GM21723 (cell line): ENCODE measurements around the gene RAD51B.
"Not testable (repeated sequence)": the region's sequence is repeated elsewhere in the genome, so short reads cannot be mapped to it uniquely, and the experiment has no call there.

ENCODE experiments used
- ATAC-seq: cut with Tn5 transposase; IDR thresholded peaks from one replicate; pipeline ENCODE4 v1.9.1; 2021; ENCODE audit warnings: mild to moderate bottlenecking, moderate library complexity; ENCODE audit not compliant: unreplicated experiment

Gene RAD51B

GRCh38 chr14:68762953-68763764 lies 943.6 kb downstream of the RAD51B start:
- no peak for ATAC-seq

DNA sequence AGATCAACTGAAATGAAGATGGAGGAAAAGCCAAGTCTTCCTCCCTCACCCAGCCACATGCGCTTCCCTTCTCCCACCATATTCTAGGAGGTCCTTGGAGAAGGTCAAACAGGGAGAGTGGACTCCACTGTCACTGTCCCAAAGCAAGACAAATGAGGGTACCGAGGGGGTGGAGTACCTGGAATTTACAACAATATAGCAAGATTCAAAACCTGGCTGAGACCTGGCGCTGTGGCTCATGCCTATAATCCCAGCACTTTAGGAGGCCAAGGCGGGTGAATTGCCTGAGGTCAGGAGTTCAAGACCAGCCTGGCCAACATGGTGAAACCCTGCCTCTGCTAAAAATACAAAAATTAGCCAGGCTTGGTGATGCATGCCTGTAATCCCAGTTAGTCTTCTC lies 944.3 kb downstream of the RAD51B start:
- ATAC-seq = not testable (repeated sequence)

- no peak for ATAC-seq
These were observed 947.0 kb downstream of the RAD51B start for GRCh38 chr14:68766299-68767247.

GRCh38 chr14:68767248-68767645 lies 947.7 kb downstream of the RAD51B start:
- no peak for ATAC-seq

DNA sequence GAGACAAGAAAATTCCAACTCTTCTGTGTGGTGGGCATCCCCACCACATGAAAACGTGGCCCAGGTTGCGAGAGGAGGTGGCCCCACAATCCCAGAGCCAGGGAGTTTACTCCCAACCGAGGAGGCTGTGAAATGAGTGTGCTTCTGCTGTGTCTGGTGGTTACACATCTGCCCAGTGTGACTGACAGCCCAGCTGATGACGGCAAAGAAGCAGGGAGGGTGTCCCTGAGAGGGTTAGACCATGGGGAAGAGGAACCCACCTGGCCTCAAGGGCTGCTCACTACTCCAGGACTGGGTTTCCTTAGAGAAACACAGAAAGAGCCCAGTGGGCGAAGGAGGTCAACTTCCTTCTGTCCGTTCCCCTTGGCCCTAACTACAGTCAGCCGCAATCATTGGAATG lies 948.7 kb downstream of the RAD51B start:
- no peak for ATAC-seq

DNA sequence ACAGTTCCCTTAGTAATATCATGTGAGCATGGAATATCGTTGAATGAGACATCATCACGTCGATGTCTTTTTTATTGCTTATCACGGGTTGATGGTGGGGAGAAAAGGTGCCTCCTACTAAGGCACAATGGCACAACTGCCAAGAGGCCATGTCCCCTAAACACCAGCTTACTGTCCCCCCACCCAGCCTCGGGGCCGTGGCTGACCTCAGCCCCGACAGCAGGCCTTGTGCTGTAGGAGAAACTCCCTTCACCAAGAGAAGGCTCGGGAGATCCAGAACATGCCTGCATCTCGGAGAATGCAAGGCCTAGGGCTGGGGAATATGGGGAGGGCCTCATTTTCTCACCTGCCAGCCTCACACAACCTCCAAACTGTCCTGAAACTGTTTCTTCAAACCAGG lies 950.5 kb downstream of the RAD51B start:
- no peak for ATAC-seq

- no peak for ATAC-seq
These were observed 951.1 kb downstream of the RAD51B start for GRCh38 chr14:68770553-68771286.

- no peak for ATAC-seq
These were observed 952.1 kb downstream of the RAD51B start for GRCh38 chr14:68771631-68772030.

DNA sequence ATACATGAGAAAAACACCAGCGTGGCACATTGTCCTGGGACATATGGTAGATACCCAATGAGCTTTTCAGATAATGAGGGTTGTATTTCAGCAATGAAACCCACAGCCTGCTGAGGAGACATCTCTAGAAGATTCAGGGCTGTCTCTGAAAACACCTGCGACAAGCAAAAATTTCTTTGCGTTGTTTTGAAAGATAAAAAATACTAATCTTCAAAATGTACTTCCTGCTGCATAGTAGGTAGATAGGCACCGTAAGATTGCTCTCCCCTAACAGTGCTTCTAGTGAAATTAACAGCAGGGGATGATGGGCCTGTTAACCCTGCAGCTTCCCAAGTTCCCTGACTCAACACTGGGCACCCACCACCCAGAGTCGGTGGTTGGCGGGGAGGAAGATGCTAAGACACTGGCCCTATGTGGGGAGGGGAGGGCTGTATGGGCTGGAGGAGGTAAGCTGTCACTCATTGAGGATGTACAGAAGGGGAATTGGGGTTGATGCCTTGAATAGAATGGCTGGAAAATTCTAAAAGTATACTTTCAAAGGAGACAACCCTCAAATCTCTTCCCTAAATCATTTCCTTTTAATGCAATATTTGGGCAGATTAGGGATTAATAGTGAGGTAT lies 953.3 kb downstream of the RAD51B start:
- no peak for ATAC-seq

DNA sequence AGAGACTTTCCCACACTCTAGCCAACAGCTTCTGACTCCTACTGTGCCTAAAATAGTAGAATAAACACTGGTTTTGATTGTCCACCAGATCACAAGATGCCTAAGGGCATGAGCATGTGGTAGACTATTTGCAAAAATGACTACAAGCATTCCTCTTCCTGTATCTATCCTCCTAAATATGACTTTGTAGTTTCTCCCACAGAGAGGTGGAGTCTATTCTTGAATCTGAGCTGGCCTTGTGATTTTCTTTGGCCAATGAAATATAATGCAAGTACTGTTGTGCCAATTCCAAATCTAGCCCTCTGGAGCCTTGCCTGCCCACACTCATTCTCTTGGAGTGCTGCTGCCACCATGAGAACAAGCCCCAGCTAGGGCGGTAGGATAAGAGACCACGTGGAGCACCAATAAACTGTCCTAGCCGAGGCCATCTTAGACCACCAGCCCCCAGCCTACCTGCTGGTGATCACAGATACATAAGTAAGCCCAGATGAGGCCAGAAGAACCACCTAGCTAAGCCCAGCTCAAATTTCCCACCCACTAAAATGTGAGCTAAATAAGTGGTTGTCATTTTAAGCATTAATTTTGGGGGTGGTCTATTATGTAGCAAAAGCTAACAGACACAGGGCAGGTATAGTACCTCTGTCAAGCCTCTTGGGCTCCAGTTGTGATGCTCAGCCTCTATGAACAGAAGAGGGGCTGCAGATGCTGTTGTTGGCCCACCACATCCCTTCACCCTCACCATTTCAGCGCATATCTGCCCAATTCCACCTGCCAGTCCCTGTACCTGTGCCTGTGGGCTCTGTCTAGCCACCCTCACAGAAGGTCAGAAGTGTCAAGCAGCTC lies 955.4 kb downstream of the RAD51B start:
- no peak for ATAC-seq

DNA sequence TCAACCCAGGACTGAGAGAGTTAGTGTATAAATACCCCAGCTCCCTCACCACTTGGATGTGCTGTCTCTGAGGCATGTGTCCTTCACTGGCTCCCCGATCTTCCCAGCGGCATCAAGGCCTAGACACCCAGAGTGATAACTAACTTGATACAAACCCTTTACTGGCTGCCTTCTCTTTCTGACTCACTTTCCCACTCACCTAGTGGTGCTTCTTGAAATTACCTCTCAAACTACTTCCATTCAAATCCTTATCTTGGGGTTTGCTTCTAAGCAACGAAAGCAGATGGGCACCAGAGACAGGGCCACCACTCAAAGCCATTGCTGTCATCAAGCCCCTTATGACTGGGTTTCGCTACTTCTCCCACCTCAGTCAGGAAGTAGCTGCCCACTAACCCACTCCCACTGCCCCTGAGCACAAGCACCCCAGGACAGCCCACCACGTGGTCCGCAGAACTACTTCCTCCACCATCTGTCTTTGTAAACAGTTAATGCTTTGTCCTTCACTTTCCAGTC lies 956.1 kb downstream of the RAD51B start:
- no peak for ATAC-seq

GRCh38 chr14:68777644-68778043 lies 958.1 kb downstream of the RAD51B start:
- no peak for ATAC-seq
